ENCODE data around the gene WT1.

WT1 gene

GRCh38 chr11:32420937-32421901, 14.1 kb downstream of the WT1 start:
- H4K20me1 ChIP-seq (ENCODE audit: control insufficient read depth, insufficient read depth, low read depth, low read length) = no peaks in the 10 kb centered on the region
- H3K27me3 ChIP-seq (ENCODE audit: control insufficient read depth, low read length) = peaks cover 4% of the 10 kb centered on the region; the same call in 1 of the 2 replicates
- no peaks in the 10 kb centered on the region for H3K9me3 ChIP-seq (ENCODE audit: control insufficient read depth, insufficient read depth, low read length)
- TF ChIP-seq CTCF (IDR thresholded peaks at IDR 0.05; ENCODE audit: low read depth, low read length, poor library complexity, severe bottlenecking) (no peak), EZH2phosphoT487 (IDR thresholded peaks at IDR 0.05; ENCODE audit: borderline replicate concordance, low read length) (no peak)
- peak overlapping the region; percentile 49 for H3K4me3 ChIP-seq (ENCODE audit: low read length)
- H3K79me2 ChIP-seq (ENCODE audit: control insufficient read depth, low read length) = no peaks in the 10 kb centered on the region
- H3K4me2 ChIP-seq (ENCODE audit: low read length) = peak overlapping the region; percentile 69
- no peaks in the 10 kb centered on the region for H3K36me3 ChIP-seq (ENCODE audit: control insufficient read depth, low read length)
- peak overlapping the region; percentile 17; the same call in 1 of the 2 replicates for H3K27ac ChIP-seq (ENCODE audit: low read depth, low read length)
- peaks cover 27% of the 10 kb centered on the region for H3K4me1 ChIP-seq (ENCODE audit: control insufficient read depth, low read length)
- no peaks in the 10 kb centered on the region for H3K9me2 ChIP-seq (replicated peaks; ENCODE audit: control insufficient read depth, low read length)
- no peaks in the 10 kb centered on the region for H3F3A ChIP-seq (ENCODE audit: control insufficient read depth, insufficient read depth)

DNA sequence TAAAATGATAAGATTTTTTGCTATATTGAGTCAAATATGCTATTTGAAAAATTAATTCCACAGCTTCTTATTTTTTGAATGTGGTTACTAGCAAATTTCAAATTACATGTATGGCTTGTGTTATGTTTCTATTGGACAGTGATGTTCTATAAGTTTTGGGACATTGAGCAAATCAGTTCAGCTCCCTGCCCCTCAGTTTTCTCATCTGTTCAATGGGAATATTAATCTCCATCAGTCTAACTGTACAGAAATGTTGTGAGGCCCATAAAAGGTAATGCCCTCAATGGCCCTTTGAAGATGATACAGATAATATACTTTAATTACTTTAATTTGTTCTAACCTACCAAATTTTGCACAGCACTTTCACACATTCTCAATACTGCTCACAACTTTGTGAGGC, 15.2 kb downstream of the WT1 start:
- no peaks in the 10 kb centered on the region for H3F3A ChIP-seq (ENCODE audit: control insufficient read depth, insufficient read depth)
- H3K9me2 ChIP-seq (replicated peaks; ENCODE audit: control insufficient read depth, low read length) = no peaks in the 10 kb centered on the region
- no peak overlapping the region for H3K4me3 ChIP-seq (ENCODE audit: low read length)
- no peak overlapping the region for H3K27ac ChIP-seq (ENCODE audit: low read depth, low read length)
- peaks cover 27% of the 10 kb centered on the region for H3K4me1 ChIP-seq (ENCODE audit: control insufficient read depth, low read length)
- no peak for TF ChIP-seq CTCF (IDR thresholded peaks at IDR 0.05; ENCODE audit: low read depth, low read length, poor library complexity, severe bottlenecking)
- no peak for TF ChIP-seq EZH2phosphoT487 (IDR thresholded peaks at IDR 0.05; ENCODE audit: borderline replicate concordance, low read length)
- H3K4me2 ChIP-seq (ENCODE audit: low read length) = peak overlapping the region; percentile 69; the same call in 1 of the 2 replicates
- no peaks in the 10 kb centered on the region for H3K9me3 ChIP-seq (ENCODE audit: control insufficient read depth, insufficient read depth, low read length)
- H3K27me3 ChIP-seq (ENCODE audit: control insufficient read depth, low read length) = peaks cover 6% of the 10 kb centered on the region; the same call in 1 of the 2 replicates
- no peaks in the 10 kb centered on the region for H4K20me1 ChIP-seq (ENCODE audit: control insufficient read depth, insufficient read depth, low read depth, low read length)
- H3K36me3 ChIP-seq (ENCODE audit: control insufficient read depth, low read length) = no peaks in the 10 kb centered on the region
- H3K79me2 ChIP-seq (ENCODE audit: control insufficient read depth, low read length) = no peaks in the 10 kb centered on the region

- H3K4me1 ChIP-seq (ENCODE audit: control insufficient read depth, low read length) = peaks cover 27% of the 10 kb centered on the region
- H3F3A ChIP-seq (ENCODE audit: control insufficient read depth, insufficient read depth) = no peaks in the 10 kb centered on the region
- H3K9me2 ChIP-seq (replicated peaks; ENCODE audit: control insufficient read depth, low read length) = no peaks in the 10 kb centered on the region
- no peaks in the 10 kb centered on the region for H4K20me1 ChIP-seq (ENCODE audit: control insufficient read depth, insufficient read depth, low read depth, low read length)
- no peaks in the 10 kb centered on the region for H3K36me3 ChIP-seq (ENCODE audit: control insufficient read depth, low read length)
- H3K27ac ChIP-seq (ENCODE audit: low read depth, low read length) = no peak overlapping the region
- H3K27me3 ChIP-seq (ENCODE audit: control insufficient read depth, low read length) = peaks cover 6% of the 10 kb centered on the region; the same call in 1 of the 2 replicates
- H3K9me3 ChIP-seq (ENCODE audit: control insufficient read depth, insufficient read depth, low read length) = no peaks in the 10 kb centered on the region
- H3K4me2 ChIP-seq (ENCODE audit: low read length) = no peak overlapping the region
- no peak overlapping the region for H3K4me3 ChIP-seq (ENCODE audit: low read length)
- TF ChIP-seq CTCF (IDR thresholded peaks at IDR 0.05; ENCODE audit: low read depth, low read length, poor library complexity, severe bottlenecking) (no peak), EZH2phosphoT487 (IDR thresholded peaks at IDR 0.05; ENCODE audit: borderline replicate concordance, low read length) (no peak)
- no peaks in the 10 kb centered on the region for H3K79me2 ChIP-seq (ENCODE audit: control insufficient read depth, low read length)
Measured at GRCh38 chr11:32418836-32419235, 16.5 kb downstream of the WT1 start.

Measured in DOHH2 (cell line).